IPS DF 6.9 (cell line): ENCODE data around the gene ELFN2.
"Not testable (repeated sequence)": the region's sequence is repeated elsewhere in the genome, so short reads cannot be mapped to it uniquely, and the experiment has no call there.

Experiments used
- DNase-seq: peaks from one replicate; pipeline ENCODE4 v3.0.0-alpha.2; 2013; ENCODE audit warnings: low read depth, low spot score
- H3K27ac ChIP-seq: one replicate; pipeline ENCODE4 v1.5.1; 2013; ENCODE audit warnings: low read length, control low read depth
- H3K27me3 ChIP-seq: 2 replicates; pipeline ENCODE4 v1.6.1; 2013; ENCODE audit warnings: mild to moderate bottlenecking, low read length; ENCODE audit not compliant: control insufficient read depth, insufficient read depth
- H3K36me3 ChIP-seq: 2 replicates; pipeline ENCODE4 v1.6.1; 2013; ENCODE audit warnings: low read length; ENCODE audit not compliant: control insufficient read depth, insufficient read depth
- H3K4me1 ChIP-seq: 2 replicates; pipeline ENCODE4 v1.6.1; 2013; ENCODE audit warnings: low read length; ENCODE audit not compliant: control insufficient read depth, insufficient read depth
- H3K4me3 ChIP-seq: 2 replicates; pipeline ENCODE4 v1.5.1; 2013; ENCODE audit warnings: mild to moderate bottlenecking, low read length
- H3K9me3 ChIP-seq: 2 replicates; pipeline ENCODE4 v1.6.1; 2013; ENCODE audit warnings: low read length, inconsistent platforms; ENCODE audit not compliant: control insufficient read depth, insufficient read depth
- WGBS: extraction: QIAGEN DNeasy Blood & Tissue Kit; methylation state at CpG from one replicate; pipeline ENCODE4 v1.1.7; 2013; ENCODE audit warnings: mixed read lengths, missing lambda C conversion rate; ENCODE audit not compliant: insufficient read length, insufficient coverage; 5-methylcytosine and 5-hydroxymethylcytosine counted together

ELFN2 gene

GRCh38 chr22:37400719-37401118 is 26.6 kb downstream of the ELFN2 start:
- no peak overlapping the region for H3K4me3 ChIP-seq
- WGBS = no CpG with 5 or more reads among the region's 11 CpGs
- H3K27me3 ChIP-seq = no peaks in the 10 kb centered on the region
- no peak for DNase-seq
- H3K4me1 ChIP-seq = 0 out of 2 replicates have a peak, but pooled peaks cover 1% of the 10 kb centered on the region
- no peaks in the 10 kb centered on the region; the same call in 1 of the 2 replicates for H3K36me3 ChIP-seq
- H3K9me3 ChIP-seq = no peaks in the 10 kb centered on the region
- no peak overlapping the region for H3K27ac ChIP-seq

GRCh38 chr22:37399457-37399856 is 27.8 kb downstream of the ELFN2 start:
- not testable (repeated sequence) for H3K27me3 ChIP-seq, H3K9me3 ChIP-seq, H3K4me1 ChIP-seq, H3K4me3 ChIP-seq, H3K36me3 ChIP-seq, H3K27ac ChIP-seq, DNase-seq
- WGBS = no CpG with 5 or more reads among the region's 19 CpGs

- Histone ChIP-seq H3K4me1 (no peaks in the 10 kb centered on the region), H3K27ac (no peak overlapping the region), H3K36me3 (no peaks in the 10 kb centered on the region; the same call in 1 of the 2 replicates), H3K9me3 (no peaks in the 10 kb centered on the region), H3K27me3 (no peaks in the 10 kb centered on the region), H3K4me3 (no peak overlapping the region)
- no CpG with 5 or more reads among the region's 10 CpGs for WGBS
- DNase-seq = no peak
These were observed 30.1 kb downstream of the ELFN2 start for GRCh38 chr22:37397226-37397625.

GRCh38 chr22:37396488-37397084 is 30.7 kb downstream of the ELFN2 start:
- H3K9me3 ChIP-seq = no peaks in the 10 kb centered on the region
- no CpG with 5 or more reads among the region's 11 CpGs for WGBS
- H3K27ac ChIP-seq = no peak overlapping the region
- no peak overlapping the region for H3K4me3 ChIP-seq
- H3K27me3 ChIP-seq = no peaks in the 10 kb centered on the region
- H3K4me1 ChIP-seq = no peaks in the 10 kb centered on the region
- DNase-seq = no peak
- H3K36me3 ChIP-seq = no peaks in the 10 kb centered on the region; the same call in 1 of the 2 replicates

- H3K36me3 ChIP-seq = no peaks in the 10 kb centered on the region
- H3K27ac ChIP-seq = no peak overlapping the region
- no peaks in the 10 kb centered on the region for H3K4me1 ChIP-seq
- H3K4me3 ChIP-seq = no peak overlapping the region
- no peaks in the 10 kb centered on the region for H3K9me3 ChIP-seq
- WGBS = no CpG with 5 or more reads among the region's 20 CpGs
- H3K27me3 ChIP-seq = no peaks in the 10 kb centered on the region
- no peak for DNase-seq
These were observed 32.9 kb downstream of the ELFN2 start for GRCh38 chr22:37394341-37394740.

GRCh38 chr22:37393746-37394145 is 33.5 kb downstream of the ELFN2 start:
- DNase-seq = no peak
- H3K27ac ChIP-seq = no peak overlapping the region
- WGBS = no CpG with 5 or more reads among the region's 12 CpGs
- H3K27me3 ChIP-seq = no peaks in the 10 kb centered on the region
- H3K9me3 ChIP-seq = no peaks in the 10 kb centered on the region
- H3K4me3 ChIP-seq = no peak overlapping the region
- H3K36me3 ChIP-seq = no peaks in the 10 kb centered on the region
- H3K4me1 ChIP-seq = no peaks in the 10 kb centered on the region

GRCh38 chr22:37392721-37393328 is 34.5 kb downstream of the ELFN2 start:
- no peaks in the 10 kb centered on the region for H3K9me3 ChIP-seq
- no CpG with 5 or more reads among the region's 10 CpGs for WGBS
- no peaks in the 10 kb centered on the region for H3K36me3 ChIP-seq
- no peak overlapping the region for H3K4me3 ChIP-seq
- H3K27me3 ChIP-seq = no peaks in the 10 kb centered on the region
- no peak overlapping the region for H3K27ac ChIP-seq
- no peaks in the 10 kb centered on the region for H3K4me1 ChIP-seq
- DNase-seq = no peak

GRCh38 chr22:37391702-37392101 is 35.6 kb downstream of the ELFN2 start:
- no peak for DNase-seq
- WGBS = no CpG with 5 or more reads among the region's 7 CpGs
- H3K4me1 ChIP-seq = no peaks in the 10 kb centered on the region; the same call in 1 of the 2 replicates
- H3K27me3 ChIP-seq = no peaks in the 10 kb centered on the region
- H3K36me3 ChIP-seq = no peaks in the 10 kb centered on the region
- H3K27ac ChIP-seq = no peak overlapping the region
- no peak overlapping the region for H3K4me3 ChIP-seq
- H3K9me3 ChIP-seq = no peaks in the 10 kb centered on the region

- no peaks in the 10 kb centered on the region for H3K9me3 ChIP-seq
- H3K36me3 ChIP-seq = no peaks in the 10 kb centered on the region
- DNase-seq = no peak
- H3K27ac ChIP-seq = no peak overlapping the region
- H3K4me1 ChIP-seq = no peaks in the 10 kb centered on the region; the same call in 1 of the 2 replicates
- WGBS = no CpG with 5 or more reads among the region's 6 CpGs
- no peaks in the 10 kb centered on the region for H3K27me3 ChIP-seq
- no peak overlapping the region for H3K4me3 ChIP-seq
These were observed 37.2 kb downstream of the ELFN2 start for GRCh38 chr22:37390075-37390474.

GRCh38 chr22:37388538-37388937 is 38.7 kb downstream of the ELFN2 start:
- DNase-seq = no peak
- Histone ChIP-seq H3K9me3 (no peaks in the 10 kb centered on the region), H3K27ac (no peak overlapping the region), H3K4me3 (no peak overlapping the region), H3K4me1 (no peaks in the 10 kb centered on the region; the same call in 1 of the 2 replicates), H3K27me3 (no peaks in the 10 kb centered on the region), H3K36me3 (no peaks in the 10 kb centered on the region)
- WGBS = no CpG with 5 or more reads among the region's 4 CpGs

- DNase-seq = no peak
- Histone ChIP-seq H3K27ac (no peak overlapping the region), H3K27me3 (no peaks in the 10 kb centered on the region), H3K9me3 (no peaks in the 10 kb centered on the region), H3K4me1 (no peaks in the 10 kb centered on the region; the same call in 1 of the 2 replicates), H3K36me3 (no peaks in the 10 kb centered on the region), H3K4me3 (no peak overlapping the region)
- no CpG with 5 or more reads among the region's 10 CpGs for WGBS
These were observed 39.5 kb downstream of the ELFN2 start for GRCh38 chr22:37387793-37388192.
